GM10266 (cell line): ENCODE measurements around the gene ZNRF3.
A peak's percentile ranks its signal among the peaks of the same experiment; 100 is the strongest.

Source experiments
- DNase-seq: peaks from one replicate; pipeline ENCODE4 v3.0.0; 2012; ENCODE audit errors: extremely low spot score
- CTCF ChIP-seq: IDR thresholded peaks from 2 replicates; pipeline ENCODE4 v1.5.1; 2012; ENCODE audit warnings: mild to moderate bottlenecking, low read depth; ENCODE audit not compliant: control insufficient read depth, insufficient read depth; ENCODE audit errors: missing control alignments

Gene ZNRF3

GRCh38 chr22:28950617-28951411, 67.4 kb downstream of the ZNRF3 start:
- no peak for DNase-seq
- no peak for TF ChIP-seq CTCF

- no peak for TF ChIP-seq CTCF
- no peak for DNase-seq
Observed at GRCh38 chr22:28951530-28951929, 68.2 kb downstream of the ZNRF3 start.

GRCh38 chr22:28951969-28952521, 68.7 kb downstream of the ZNRF3 start:
- no peak for TF ChIP-seq CTCF
- DNase-seq = no peak

GRCh38 chr22:28952857-28953256, 69.5 kb downstream of the ZNRF3 start:
- DNase-seq = no peak

GRCh38 chr22:28953403-28953802, 70.0 kb downstream of the ZNRF3 start:
- no peak for TF ChIP-seq CTCF
- no peak for DNase-seq

More at GRCh38 chr22:28952857-28953256, 69.5 kb downstream of the ZNRF3 start:
- no peak for TF ChIP-seq CTCF

- DNase-seq = no peak
- TF ChIP-seq CTCF = no peak
Observed at GRCh38 chr22:28953976-28954880, 70.9 kb downstream of the ZNRF3 start.

- no peak for TF ChIP-seq CTCF
- peak; percentile 34 for DNase-seq
Observed at GRCh38 chr22:28955817-28956216, 72.4 kb downstream of the ZNRF3 start.
